ENCODE results near the gene CYP21A2.
"Not testable (repeated sequence)": the region's sequence is repeated elsewhere in the genome, so short reads cannot be mapped to it uniquely, and the experiment has no call there.

The CYP21A2 gene

GRCh38 chr6:32035283-32036013, 2.8 kb upstream of the CYP21A2 start:
- not testable (repeated sequence) for DNase-seq (ENCODE audit: low spot score)

GRCh38 chr6:32037136-32037535, 1.1 kb upstream of the CYP21A2 start:
- not testable (repeated sequence) for DNase-seq (ENCODE audit: low spot score)

- DNase-seq (ENCODE audit: low spot score): not testable (repeated sequence)
Observed at GRCh38 chr6:32038878-32039277, 663 bp downstream of the CYP21A2 start.

- DNase-seq (ENCODE audit: low spot score): not testable (repeated sequence)
Observed at GRCh38 chr6:32039321-32040274, 1.4 kb downstream of the CYP21A2 start.

- not testable (repeated sequence) for DNase-seq (ENCODE audit: low spot score)
Observed at GRCh38 chr6:32040299-32041049, 2.3 kb downstream of the CYP21A2 start.

- DNase-seq (ENCODE audit: low spot score): not testable (repeated sequence)
Observed at GRCh38 chr6:32041050-32041321, 2.8 kb downstream of the CYP21A2 start.

GRCh38 chr6:32041385-32041784, 3.2 kb downstream of the CYP21A2 start:
- DNase-seq (ENCODE audit: low spot score): not testable (repeated sequence)

- DNase-seq (ENCODE audit: low spot score): not testable (repeated sequence)
Observed at GRCh38 chr6:32042276-32042675, 4.1 kb downstream of the CYP21A2 start.

GRCh38 chr6:32043589-32044380, 5.6 kb downstream of the CYP21A2 start:
- DNase-seq (ENCODE audit: low spot score): not testable (repeated sequence)

- not testable (repeated sequence) for DNase-seq (ENCODE audit: low spot score)
Observed at GRCh38 chr6:32044916-32045315, 6.7 kb downstream of the CYP21A2 start.

- DNase-seq (ENCODE audit: low spot score): no peak
Observed at GRCh38 chr6:32045811-32046449, 7.7 kb downstream of the CYP21A2 start.

- no peak for DNase-seq (ENCODE audit: low spot score)
Observed at GRCh38 chr6:32046450-32047083, 8.4 kb downstream of the CYP21A2 start.

GRCh38 chr6:32047084-32047478, 8.9 kb downstream of the CYP21A2 start:
- no peak for DNase-seq (ENCODE audit: low spot score)

GRCh38 chr6:32047539-32047854, 9.3 kb downstream of the CYP21A2 start:
- DNase-seq (ENCODE audit: low spot score): no peak

- peak; percentile 54 for DNase-seq (ENCODE audit: low spot score)
Observed at GRCh38 chr6:32047855-32048766, 9.9 kb downstream of the CYP21A2 start.

GRCh38 chr6:32049149-32049548, 10.9 kb downstream of the CYP21A2 start:
- DNase-seq (ENCODE audit: low spot score): not testable (repeated sequence)

GRCh38 chr6:32049736-32050135, 11.5 kb downstream of the CYP21A2 start:
- not testable (repeated sequence) for DNase-seq (ENCODE audit: low spot score)

GRCh38 chr6:32050562-32050961, 12.3 kb downstream of the CYP21A2 start:
- no peak for DNase-seq (ENCODE audit: low spot score)

- DNase-seq (ENCODE audit: low spot score): not testable (repeated sequence)
Observed at GRCh38 chr6:32052626-32053025, 14.4 kb downstream of the CYP21A2 start.

GRCh38 chr6:32053314-32053713, 15.1 kb downstream of the CYP21A2 start:
- DNase-seq (ENCODE audit: low spot score): not testable (repeated sequence)

Measured in cerebellar cortex (tissue), 1 donor.